Suprapubic skin (tissue), 4 donors: ENCODE results near the gene SCAF1. TPM values are rescaled to one million over a fixed set of nuclear protein-coding genes. Genes with fewer than 3 reads are reported as not detected.
A peak's percentile ranks its signal among the peaks of the same experiment; 100 is the strongest.

ENCODE experiments used
- DNase-seq, 2 donors: peaks; one replicate each; pipeline ENCODE4 v3.0.0-alpha.2; 2019; ENCODE audit warnings: low spot score in 2 of 2
- H3K27ac ChIP-seq: fragments of 200-600 bp; sonication (generic); one replicate; pipeline ENCODE4 v1.5.1; 2019
- H3K27me3 ChIP-seq: fragments of 200-600 bp; sonication (generic); one replicate; pipeline ENCODE4 v1.5.1; 2019
- H3K36me3 ChIP-seq: fragments of 200-600 bp; sonication (generic); one replicate; pipeline ENCODE4 v1.5.1; 2019
- H3K4me1 ChIP-seq: fragments of 200-600 bp; sonication (generic); one replicate; pipeline ENCODE4 v1.5.1; 2019
- H3K4me3 ChIP-seq: fragments of 200-600 bp; sonication (generic); one replicate; pipeline ENCODE4 v1.5.1; 2019; ENCODE audit warnings: mild to moderate bottlenecking
- H3K9me3 ChIP-seq: fragments of 200-600 bp; sonication (generic); one replicate; pipeline ENCODE4 v1.5.1; 2019
- CTCF ChIP-seq, 2 donors: fragments of 200-600 bp in 1 of 2; fragments of 450-650 bp in 1 of 2; sonication (generic) in 1 of 2; IDR thresholded peaks; one replicate each; pipeline ENCODE4 v1.5.1; 2016 to 2019; ENCODE audit warnings: antibody characterized with exemption in 2 of 2, mild to moderate bottlenecking in 1 of 2, moderate library complexity in 1 of 2
- EP300 ChIP-seq: sonication (generic); formaldehyde crosslinking; IDR thresholded peaks from one replicate; pipeline ENCODE4 v1.6.1; 2017; ENCODE audit warnings: antibody characterized with exemption
- POLR2A ChIP-seq, 2 donors: fragments of 450-650 bp; IDR thresholded peaks; one replicate each; pipeline ENCODE4 v1.6.1; 2017; ENCODE audit warnings: antibody characterized with exemption in 2 of 2, mild to moderate bottlenecking in 2 of 2, moderate library complexity in 2 of 2
- POLR2AphosphoS5 ChIP-seq, 3 donors: sonication (generic); formaldehyde crosslinking; IDR thresholded peaks; one replicate each; pipeline ENCODE4 v1.6.1; 2017; ENCODE audit warnings: antibody characterized with exemption in 3 of 3
- WGBS: methylation state at CpG from one replicate; pipeline ENCODE4 v1.1.5; 2018; 5-methylcytosine and 5-hydroxymethylcytosine counted together
- total RNA-seq, 4 donors: library from RNA; depleted of rRNA; stranded (reverse); fragments of >200 nt; gene quantifications; one replicate each; pipeline ENCODE4 v1.1.0, GENCODE V29; 2016

Gene SCAF1
- total RNA-seq, 4 donors from 2014 or later: 22.1 to 36.9 (median 28.5) TPM

DNA sequence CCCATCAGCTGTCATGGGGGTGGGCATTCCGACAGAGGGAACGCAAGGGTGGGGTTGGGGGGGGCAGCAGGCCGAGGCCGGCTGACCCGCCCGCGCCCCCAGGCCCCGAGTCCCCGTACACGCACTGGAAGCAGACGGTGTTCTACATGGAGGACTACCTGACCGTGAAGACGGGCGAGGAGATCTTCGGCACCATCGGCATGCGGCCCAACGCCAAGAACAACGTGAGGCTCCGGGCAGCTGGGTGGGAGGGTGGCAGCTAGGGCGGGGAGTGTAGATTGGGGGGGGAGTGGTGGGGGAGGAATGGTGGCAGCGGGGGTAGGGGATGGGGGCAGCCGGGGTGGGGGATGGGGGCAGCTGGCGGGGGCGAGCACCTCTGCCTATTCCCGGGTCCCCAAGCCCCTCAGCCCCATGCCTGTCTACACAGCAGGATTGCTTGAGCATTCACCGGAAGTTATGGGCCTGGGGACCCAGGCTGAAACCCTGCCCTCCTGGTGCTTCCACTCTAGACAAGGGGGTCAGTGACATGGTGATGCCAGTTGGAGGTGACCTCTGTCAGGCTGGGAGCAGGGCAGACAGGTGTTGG is 44.6 kb downstream of the SCAF1 start:
- Histone ChIP-seq H3K36me3 (peaks cover 55% of the 10 kb centered on the region), H3K4me3 (no peak overlapping the region), H3K27ac (no peak overlapping the region), H3K27me3 (no peaks in the 10 kb centered on the region), H3K4me1 (peaks cover 26% of the 10 kb centered on the region), H3K9me3 (no peaks in the 10 kb centered on the region)
- 89% methylated on average over 3 of the region's 27 CpGs for WGBS
- TF ChIP-seq POLR2AphosphoS5 (IDR thresholded peaks at IDR 0.05) (no peak), EP300 (no peak), CTCF (IDR thresholded peaks at IDR 0.05) (no peak), POLR2A (IDR thresholded peaks at IDR 0.05) (no peak)
- peak in 1 of 2 donors; percentile 69 for DNase-seq

DNA sequence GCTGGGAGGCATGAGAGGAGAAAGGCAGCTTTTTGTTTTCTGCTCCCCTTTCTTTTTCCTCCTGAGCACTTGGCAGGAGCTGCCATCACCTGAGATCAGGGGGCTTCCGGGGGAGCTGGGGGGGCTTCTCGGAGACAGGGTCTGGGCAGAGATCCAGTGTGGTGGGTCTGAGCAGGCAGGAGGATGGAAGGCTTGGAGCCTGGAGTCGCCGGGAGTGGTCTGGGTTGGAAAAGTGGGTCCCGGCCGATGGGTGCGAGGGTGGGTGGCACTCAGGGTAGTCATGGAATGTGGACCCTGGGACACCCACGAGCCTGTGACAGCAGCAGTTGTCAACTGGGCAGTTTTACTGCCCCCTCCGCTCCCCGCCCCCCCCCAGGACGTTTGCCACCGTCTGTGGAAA is 45.1 kb downstream of the SCAF1 start:
- H3K4me3 ChIP-seq: no peak overlapping the region
- DNase-seq: no peak
- H3K27me3 ChIP-seq: no peaks in the 10 kb centered on the region
- peaks cover 27% of the 10 kb centered on the region for H3K4me1 ChIP-seq
- peaks cover 49% of the 10 kb centered on the region for H3K36me3 ChIP-seq
- H3K9me3 ChIP-seq: no peaks in the 10 kb centered on the region
- WGBS: 82% methylated on average over 6 of the region's 12 CpGs
- no peak for TF ChIP-seq CTCF (IDR thresholded peaks at IDR 0.05)
- no peak overlapping the region for H3K27ac ChIP-seq

DNA sequence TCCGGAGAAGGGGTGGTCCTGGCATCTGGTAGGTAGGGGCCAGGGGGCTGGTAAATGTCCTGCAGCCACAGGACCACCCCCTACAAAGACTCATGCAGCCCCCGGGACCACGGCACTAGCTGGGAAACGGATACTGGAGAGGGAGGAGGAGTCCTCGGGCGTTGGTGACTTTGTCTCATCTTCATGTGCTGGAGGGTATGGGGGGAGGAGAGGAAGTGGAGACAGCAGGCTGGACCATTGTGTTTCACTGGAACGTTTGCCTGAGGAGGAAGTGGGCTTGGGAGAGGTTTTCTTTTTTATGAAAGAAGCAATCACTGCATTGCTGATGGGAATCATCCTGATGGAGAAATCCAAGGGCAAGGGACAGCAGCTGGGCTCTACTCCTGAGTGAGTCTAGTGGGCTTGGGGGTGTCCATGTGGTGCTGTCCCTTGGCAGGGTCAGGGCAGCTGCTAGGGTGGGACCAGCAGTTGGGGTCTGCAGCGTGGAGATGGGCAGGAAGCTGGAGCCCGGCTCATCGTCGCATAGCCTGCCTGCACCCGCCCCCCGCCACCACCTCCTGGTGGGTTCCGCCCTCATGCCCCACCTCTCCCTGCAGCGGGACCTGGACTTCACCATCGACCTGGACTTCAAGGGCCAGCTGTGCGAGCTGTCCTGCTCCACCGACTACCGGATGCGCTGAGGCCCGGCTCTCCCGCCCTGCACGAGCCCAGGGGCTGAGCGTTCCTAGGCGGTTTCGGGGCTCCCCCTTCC is 45.7 kb downstream of the SCAF1 start:
- DNase-seq: peak in 1 of 2 donors; percentile 72
- H3K4me3 ChIP-seq: peak overlapping the region; percentile 7
- H3K27ac ChIP-seq: peak overlapping the region; percentile 31
- H3K9me3 ChIP-seq: no peaks in the 10 kb centered on the region
- peaks cover 27% of the 10 kb centered on the region for H3K4me1 ChIP-seq
- H3K36me3 ChIP-seq: peaks cover 44% of the 10 kb centered on the region
- 70% methylated on average over 23 of the region's 26 CpGs for WGBS
- H3K27me3 ChIP-seq: no peaks in the 10 kb centered on the region
- TF ChIP-seq EP300 (no peak), POLR2A (IDR thresholded peaks at IDR 0.05) (no peak), CTCF (IDR thresholded peaks at IDR 0.05) (no peak), POLR2AphosphoS5 (IDR thresholded peaks at IDR 0.05) (no peak)

DNA sequence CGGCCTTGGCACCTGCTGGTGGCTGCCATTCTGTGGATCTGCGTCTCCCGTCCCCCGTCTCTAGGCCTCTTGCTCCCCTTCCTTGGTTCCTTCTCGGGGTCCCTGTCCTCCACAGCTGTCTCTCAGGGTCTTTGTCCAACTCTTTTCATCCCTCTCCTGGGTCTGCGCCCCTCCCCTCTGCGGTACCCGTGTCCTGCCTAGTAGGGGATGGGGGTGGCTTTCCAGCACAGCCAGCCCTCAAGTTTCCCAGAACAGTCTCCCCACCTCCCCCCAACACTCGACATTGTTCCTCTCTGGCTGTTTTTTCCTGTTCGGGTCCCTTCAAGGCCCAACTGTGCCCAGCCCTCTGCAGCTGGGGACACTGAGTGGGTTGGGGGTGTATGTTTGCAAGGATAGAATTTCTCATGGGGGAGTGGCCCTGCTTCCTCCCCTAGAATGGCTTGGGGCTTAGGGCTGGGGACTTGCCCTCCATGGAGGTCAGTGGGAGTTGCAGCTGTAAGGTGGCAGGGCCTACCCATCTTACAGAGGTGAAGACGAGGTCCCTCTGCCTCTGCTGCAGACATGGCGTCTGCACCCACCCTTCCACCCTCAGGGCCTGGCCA is 46.6 kb downstream of the SCAF1 start:
- Histone ChIP-seq H3K4me3 (peak overlapping the region; percentile 57), H3K36me3 (peaks cover 35% of the 10 kb centered on the region), H3K9me3 (no peaks in the 10 kb centered on the region), H3K27ac (peak overlapping the region; percentile 31), H3K4me1 (peaks cover 27% of the 10 kb centered on the region), H3K27me3 (no peaks in the 10 kb centered on the region)
- TF ChIP-seq POLR2AphosphoS5 (IDR thresholded peaks at IDR 0.05) (no peak), EP300 (no peak), POLR2A (IDR thresholded peaks at IDR 0.05) (no peak), CTCF (IDR thresholded peaks at IDR 0.05) (no peak)
- 79% methylated on average over 10 of the region's 12 CpGs for WGBS
- DNase-seq: peak in 1 of 2 donors; percentile 76
